Adipose tissue (tissue), 3 donors: ENCODE results near the gene MND1. TPM values are rescaled to one million over a fixed set of nuclear protein-coding genes. Genes with fewer than 3 reads are reported as not detected.

ENCODE experiments used
- H3K27ac ChIP-seq: one replicate; pipeline ENCODE4 v1.5.1; 2013; ENCODE audit warnings: low read depth, low read length
- WGBS, 3 donors: extraction: QIAGEN DNeasy Blood & Tissue Kit; methylation state at CpG; one replicate each; pipeline ENCODE4 v1.1.7; 2013; 5-methylcytosine and 5-hydroxymethylcytosine counted together
- polyA plus RNA-seq, 3 donors: library from polyadenylated mRNA; stranded (reverse); fragments of 200-250 nt; gene quantifications; one replicate each; pipeline ENCODE4 v1.2.3, GENCODE V29; 2013
- donor health status: healthy with polysubstance abuse.
- donor health status: Bipolar disorder and iron deficiency.
- donor health status: healthy.

Gene MND1
- under 1 TPM in 2 of 3 donors, not detected in 1; 0.22 to 0.61 TPM for polyA plus RNA-seq

GRCh38 chr4:153344131-153345011 lies at the start of gene MND1:
Gene MND1, plus strand, starts transcription at chr4:153344688. Its CDS starts 50 bp downstream, at chr4:153344738.
- H3K27ac ChIP-seq: no peak within 1 kb of the TSS
- WGBS, 3 donors: 1% methylated on average over 73 to 86 of the region's 86 CpGs

GRCh38 chr4:153295131-153295755 lies 49.2 kb upstream of the MND1 start:
- H3K27ac ChIP-seq: no peak overlapping the region
- 91 to 97% (median 96%) methylated on average over 40 of the region's 40 CpGs for whole genome bisulfite sequencing, 3 donors

GRCh38 chr4:153296040-153296823 lies 48.3 kb upstream of the MND1 start:
- H3K27ac ChIP-seq: no peak overlapping the region
- WGBS, 3 donors: 63 to 71% (median 64%) methylated on average over 10 to 11 of the region's 11 CpGs

- WGBS, 3 donors: 77 to 87% (median 86%) methylated on average over 8 of the region's 8 CpGs
Measured at GRCh38 chr4:153297116-153297515, 47.4 kb upstream of the MND1 start.

GRCh38 chr4:153310793-153311192 lies 33.7 kb upstream of the MND1 start:
- 80 to 99% (median 89%) methylated on average over 1 of the region's 1 CpG for WGBS, 3 donors
- H3K27ac ChIP-seq: no peak overlapping the region

More at GRCh38 chr4:153297116-153297515, 47.4 kb upstream of the MND1 start:
- no peak overlapping the region for H3K27ac ChIP-seq

GRCh38 chr4:153314915-153315314 lies 29.6 kb upstream of the MND1 start:
- 97 to 100% (median 98%) methylated on average over 1 of the region's 1 CpG for WGBS, 3 donors

GRCh38 chr4:153318696-153319320 lies 25.7 kb upstream of the MND1 start:
- 73 to 87% (median 81%) methylated on average over 2 of the region's 2 CpGs for WGBS, 3 donors
- H3K27ac ChIP-seq: no peak overlapping the region

More at GRCh38 chr4:153314915-153315314, 29.6 kb upstream of the MND1 start:
- no peak overlapping the region for H3K27ac ChIP-seq

GRCh38 chr4:153322791-153323190 lies 21.7 kb upstream of the MND1 start:
- WGBS, 3 donors: 77 to 81% (median 79%) methylated on average over 6 of the region's 6 CpGs
- no peak overlapping the region for H3K27ac ChIP-seq

GRCh38 chr4:153324046-153324445 lies 20.4 kb upstream of the MND1 start:
- WGBS, 3 donors: 69 to 94% (median 89%) methylated on average over 3 of the region's 3 CpGs
- no peak overlapping the region for H3K27ac ChIP-seq

- H3K27ac ChIP-seq: no peak overlapping the region
- WGBS, 3 donors: 93 to 98% (median 97%) methylated on average over 2 of the region's 2 CpGs
Measured at GRCh38 chr4:153325558-153325957, 18.9 kb upstream of the MND1 start.

- WGBS, 3 donors: 87 to 97% (median 92%) methylated on average over 11 of the region's 11 CpGs
- no peak overlapping the region for H3K27ac ChIP-seq
Measured at GRCh38 chr4:153326513-153326912, 18.0 kb upstream of the MND1 start.

- no peak overlapping the region for H3K27ac ChIP-seq
- WGBS, 3 donors: 58 to 95% (median 74%) methylated on average over 1 of the region's 1 CpG
Measured at GRCh38 chr4:153327247-153327646, 17.2 kb upstream of the MND1 start.

- no peak overlapping the region for H3K27ac ChIP-seq
- WGBS, 3 donors: 95 to 99% (median 96%) methylated on average over 2 of the region's 2 CpGs
Measured at GRCh38 chr4:153332936-153333335, 11.6 kb upstream of the MND1 start.

- no peak overlapping the region for H3K27ac ChIP-seq
Measured at GRCh38 chr4:153333874-153334273, 10.6 kb upstream of the MND1 start.

GRCh38 chr4:153335665-153336064 lies 8.8 kb upstream of the MND1 start:
- H3K27ac ChIP-seq: no peak overlapping the region
- 68 to 82% (median 70%) methylated on average over 4 of the region's 4 CpGs for WGBS, 3 donors

GRCh38 chr4:153337686-153338085 lies 6.8 kb upstream of the MND1 start:
- no peak overlapping the region for H3K27ac ChIP-seq
- 61 to 75% (median 67%) methylated on average over 4 of the region's 4 CpGs for WGBS, 3 donors

- H3K27ac ChIP-seq: no peak overlapping the region
- 42 to 46% (median 45%) methylated on average over 5 of the region's 5 CpGs for WGBS, 3 donors
Measured at GRCh38 chr4:153341575-153342090, 2.9 kb upstream of the MND1 start.
